ENCODE results near the gene TCF21.
"Not testable (repeated sequence)": the region's sequence is repeated elsewhere in the genome, so short reads cannot be mapped to it uniquely, and the experiment has no call there.

The TCF21 gene

GRCh38 chr6:133888929-133889556, at the start of gene TCF21:
TSS of gene TCF21 (plus strand) at chr6:133889113. CDS start at chr6:133889398, 285 bp downstream.
- no peak for DNase-seq (ENCODE audit: low spot score)

- no peak for DNase-seq (ENCODE audit: low spot score)
Observed at GRCh38 chr6:133841176-133841575, 47.7 kb upstream of the TCF21 start.

- no peak for DNase-seq (ENCODE audit: low spot score)
Observed at GRCh38 chr6:133843098-133843497, 45.8 kb upstream of the TCF21 start.

GRCh38 chr6:133844709-133845108, 44.2 kb upstream of the TCF21 start:
- no peak for DNase-seq (ENCODE audit: low spot score)

GRCh38 chr6:133854041-133854363, 34.9 kb upstream of the TCF21 start:
- no peak for DNase-seq (ENCODE audit: low spot score)

GRCh38 chr6:133854364-133855275, 34.3 kb upstream of the TCF21 start:
- DNase-seq (ENCODE audit: low spot score) = no peak

GRCh38 chr6:133855276-133855990, 33.5 kb upstream of the TCF21 start:
- no peak for DNase-seq (ENCODE audit: low spot score)

- DNase-seq (ENCODE audit: low spot score) = no peak
Observed at GRCh38 chr6:133855991-133856370, 32.9 kb upstream of the TCF21 start.

GRCh38 chr6:133856911-133857310, 32.0 kb upstream of the TCF21 start:
- no peak for DNase-seq (ENCODE audit: low spot score)

- no peak for DNase-seq (ENCODE audit: low spot score)
Observed at GRCh38 chr6:133857696-133858095, 31.2 kb upstream of the TCF21 start.

- not testable (repeated sequence) for DNase-seq (ENCODE audit: low spot score)
Observed at GRCh38 chr6:133861337-133861736, 27.6 kb upstream of the TCF21 start.

GRCh38 chr6:133863228-133863627, 25.7 kb upstream of the TCF21 start:
- no peak for DNase-seq (ENCODE audit: low spot score)

GRCh38 chr6:133865680-133866079, 23.2 kb upstream of the TCF21 start:
- no peak for DNase-seq (ENCODE audit: low spot score)

GRCh38 chr6:133871131-133871530, 17.8 kb upstream of the TCF21 start:
- DNase-seq (ENCODE audit: low spot score) = no peak

GRCh38 chr6:133873538-133873937, 15.4 kb upstream of the TCF21 start:
- DNase-seq (ENCODE audit: low spot score) = no peak

GRCh38 chr6:133877116-133877515, 11.8 kb upstream of the TCF21 start:
- DNase-seq (ENCODE audit: low spot score) = no peak

- no peak for DNase-seq (ENCODE audit: low spot score)
Observed at GRCh38 chr6:133880006-133880405, 8.9 kb upstream of the TCF21 start.

- DNase-seq (ENCODE audit: low spot score) = no peak
Observed at GRCh38 chr6:133880896-133881295, 8.0 kb upstream of the TCF21 start.

GRCh38 chr6:133886104-133886775, 2.7 kb upstream of the TCF21 start:
- DNase-seq (ENCODE audit: low spot score) = no peak

GRCh38 chr6:133887156-133887879, 1.6 kb upstream of the TCF21 start:
- no peak for DNase-seq (ENCODE audit: low spot score)

- no peak for DNase-seq (ENCODE audit: low spot score)
Observed at GRCh38 chr6:133887880-133888230, 1.1 kb upstream of the TCF21 start.
